ENCODE measurements around the gene PLA2G4A. TPM values are rescaled to one million over a fixed set of nuclear protein-coding genes. Genes with fewer than 3 reads are reported as not detected.

The PLA2G4A gene
- total and polyA plus RNA-seq, 2 donors (not counting 3 experiments of a cell fraction or from before 2014, with no cell fraction given), result 8.2 to 13.3 TPM

GRCh38 chr1:187001198-187001889 is 172.6 kb downstream of the PLA2G4A start:
- H3K9ac ChIP-seq (replicated peaks; ENCODE audit: extremely low read depth, insufficient read depth, low read length), result no peak overlapping the region
- no peak for FAIRE-seq
- no peak overlapping the region for H2AFZ ChIP-seq (ENCODE audit: low read depth, low read length)
- intact Hi-C loops (cut with micrococcal nuclease), result no loop called here
- no peaks in the 10 kb centered on the region for H3K9me3 ChIP-seq (replicated peaks; ENCODE audit: control insufficient read depth, insufficient read depth, low read length)
- ChIA-PET CTCF (no interaction called here), POLR2A (no interaction called here)
- no peaks in the 10 kb centered on the region for H3K36me3 ChIP-seq (ENCODE audit: control insufficient read depth in 2 of 2, extremely low read depth in 1 of 2, insufficient read depth in 2 of 2, low read length in 2 of 2)
- H4K20me1 ChIP-seq (replicated peaks; ENCODE audit: control insufficient read depth, extremely low read depth, insufficient read depth, low read length), result no peaks in the 10 kb centered on the region
- H3K27ac ChIP-seq (ENCODE audit: insufficient read depth, low read depth, low read length), result no peak overlapping the region
- H3K4me3 ChIP-seq (replicated peaks in 1 of 3; ENCODE audit: insufficient read depth in 1 of 3, low read depth in 1 of 3, low read length in 3 of 3), result no peak overlapping the region
- DNase-seq (ENCODE audit: low read depth, low spot score), result peak; percentile 24
- dilution Hi-C loops (cut with MboI; ENCODE audit: extremely low pct_ligation_motif_present, low sequenced_read_pairs), result no loop called here
- no peaks in the 10 kb centered on the region for H3K79me2 ChIP-seq (ENCODE audit: control insufficient read depth, insufficient read depth, low read length)
- no peaks in the 10 kb centered on the region for H3K27me3 ChIP-seq (ENCODE audit: control insufficient read depth in 2 of 2, insufficient read depth in 2 of 2, low read length in 2 of 2)
- peaks cover 4% of the 10 kb centered on the region for H3K4me1 ChIP-seq (ENCODE audit: control insufficient read depth, extremely low read depth, insufficient read depth, low read length)
- no peak overlapping the region for H3K4me2 ChIP-seq (ENCODE audit: insufficient read depth, low read length)
- BruUV-seq (replicated peaks), result no TSS peak
- no peaks in the 10 kb centered on the region for H3K9me1 ChIP-seq (replicated peaks; ENCODE audit: control insufficient read depth, extremely low read depth, insufficient read depth, low read length)
- TF ChIP-seq MYC (IDR thresholded peaks at IDR 0.05; ENCODE audit: low read depth, low read length) (no peak), POLR2A (IDR thresholded peaks at IDR 0.05; ENCODE audit: low read depth, low read length) (no peak), FOS (IDR thresholded peaks at IDR 0.05; ENCODE audit: borderline replicate concordance, insufficient read depth, low read length) (peak; percentile 10), JUN (IDR thresholded peaks at IDR 0.05; ENCODE audit: borderline replicate concordance, insufficient read depth, insufficient read length, low read depth) (peak; percentile 22), POLR2AphosphoS5 (IDR thresholded peaks at IDR 0.05; ENCODE audit: insufficient read depth, low read depth, low read length) (no peak), CTCF (IDR thresholded peaks at IDR 0.05; ENCODE audit: extremely low read depth in 1 of 2, insufficient read depth in 1 of 2, low read depth in 1 of 2, low read length in 2 of 2) (no peak)
